ENCODE data around the gene ALPL.

ALPL gene

DNA sequence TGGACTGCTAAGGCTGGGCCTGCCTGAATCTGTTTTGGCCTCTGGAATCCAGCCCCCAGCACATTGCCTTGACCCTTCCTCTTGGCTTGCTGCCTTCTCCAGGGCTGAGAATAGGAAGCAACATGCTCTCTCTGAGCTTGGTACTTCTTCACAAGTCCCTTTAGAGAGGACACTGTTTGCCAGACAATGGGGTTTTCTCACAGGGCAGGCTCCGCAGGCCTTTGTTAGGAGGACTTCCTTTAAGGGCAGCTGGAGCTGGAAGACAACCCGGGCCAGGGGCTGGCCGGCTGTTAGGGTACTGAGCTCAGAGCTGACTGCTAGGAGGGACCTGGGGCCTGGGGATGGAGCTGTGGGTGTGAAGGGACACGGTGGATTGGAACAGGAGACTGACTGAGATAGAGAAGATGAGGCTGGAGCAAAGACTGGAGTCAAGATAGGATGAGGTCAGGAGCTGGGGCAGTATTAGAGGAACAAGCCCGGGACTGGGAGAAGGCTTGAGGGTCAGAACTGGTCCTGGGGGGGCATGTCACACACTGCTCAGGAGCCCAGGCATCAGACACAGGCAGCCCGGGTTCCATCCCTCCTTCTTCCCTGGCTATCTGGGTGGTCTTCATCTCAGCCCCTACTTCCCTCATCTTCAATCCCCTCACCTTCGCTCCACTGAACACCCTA, 5.4 kb upstream of the ALPL start:
- ChIA-PET CTCF (interaction anchor here (1.1 to 1.4 kb wide), 2 partner anchors 28 to 154 kb away, joined by 3 read pairs; no protein-coding TSS in a partner anchor), POLR2A (no interaction called here)
- DNase-seq (ENCODE audit: low read depth, low spot score), result no peak
- no peak overlapping the region for H3K4me3 ChIP-seq (ENCODE audit: low read depth, low read length)
- TF ChIP-seq, protein P1, sequence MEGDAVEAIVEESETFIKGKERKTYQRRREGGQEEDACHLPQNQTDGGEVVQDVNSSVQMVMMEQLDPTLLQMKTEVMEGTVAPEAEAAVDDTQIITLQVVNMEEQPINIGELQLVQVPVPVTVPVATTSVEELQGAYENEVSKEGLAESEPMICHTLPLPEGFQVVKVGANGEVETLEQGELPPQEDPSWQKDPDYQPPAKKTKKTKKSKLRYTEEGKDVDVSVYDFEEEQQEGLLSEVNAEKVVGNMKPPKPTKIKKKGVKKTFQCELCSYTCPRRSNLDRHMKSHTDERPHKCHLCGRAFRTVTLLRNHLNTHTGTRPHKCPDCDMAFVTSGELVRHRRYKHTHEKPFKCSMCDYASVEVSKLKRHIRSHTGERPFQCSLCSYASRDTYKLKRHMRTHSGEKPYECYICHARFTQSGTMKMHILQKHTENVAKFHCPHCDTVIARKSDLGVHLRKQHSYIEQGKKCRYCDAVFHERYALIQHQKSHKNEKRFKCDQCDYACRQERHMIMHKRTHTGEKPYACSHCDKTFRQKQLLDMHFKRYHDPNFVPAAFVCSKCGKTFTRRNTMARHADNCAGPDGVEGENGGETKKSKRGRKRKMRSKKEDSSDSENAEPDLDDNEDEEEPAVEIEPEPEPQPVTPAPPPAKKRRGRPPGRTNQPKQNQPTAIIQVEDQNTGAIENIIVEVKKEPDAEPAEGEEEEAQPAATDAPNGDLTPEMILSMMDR (IDR thresholded peaks at IDR 0.05; ENCODE audit: insufficient read depth, low read length, missing control alignments), result no peak

DNA sequence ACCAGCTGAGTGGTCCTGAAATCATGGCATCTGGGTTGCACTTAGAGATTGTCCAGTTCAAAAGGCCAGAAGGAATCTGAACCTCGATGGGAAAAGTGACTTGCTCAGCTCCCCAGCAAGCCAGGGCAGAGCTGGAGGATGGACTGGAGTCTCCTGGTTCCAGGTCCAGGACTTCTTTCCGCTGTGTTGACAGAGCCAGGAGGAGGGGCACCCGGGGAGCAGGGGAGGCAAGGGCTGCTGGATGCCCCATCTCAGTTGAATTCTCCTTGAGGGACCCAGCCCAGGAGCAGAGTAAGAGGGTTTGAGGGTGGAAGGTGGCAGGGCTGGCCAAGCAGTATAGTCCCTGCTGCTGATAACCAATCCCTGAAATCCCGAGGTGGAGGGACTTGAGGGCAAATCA, 2.4 kb upstream of the ALPL start:
- TF ChIP-seq, protein P1 (IDR thresholded peaks at IDR 0.05; ENCODE audit: insufficient read depth, low read length, missing control alignments), result no peak
- DNase-seq (ENCODE audit: low read depth, low spot score), result no peak
- ChIA-PET CTCF (interaction anchor here (0.8 to 4.9 kb wide), 7 partner anchors 11 to 272 kb away, joined by 3 to 21 read pairs (median 4); no protein-coding TSS in a partner anchor), POLR2A (no interaction called here)
- H3K4me3 ChIP-seq (ENCODE audit: low read depth, low read length), result no peak overlapping the region

DNA sequence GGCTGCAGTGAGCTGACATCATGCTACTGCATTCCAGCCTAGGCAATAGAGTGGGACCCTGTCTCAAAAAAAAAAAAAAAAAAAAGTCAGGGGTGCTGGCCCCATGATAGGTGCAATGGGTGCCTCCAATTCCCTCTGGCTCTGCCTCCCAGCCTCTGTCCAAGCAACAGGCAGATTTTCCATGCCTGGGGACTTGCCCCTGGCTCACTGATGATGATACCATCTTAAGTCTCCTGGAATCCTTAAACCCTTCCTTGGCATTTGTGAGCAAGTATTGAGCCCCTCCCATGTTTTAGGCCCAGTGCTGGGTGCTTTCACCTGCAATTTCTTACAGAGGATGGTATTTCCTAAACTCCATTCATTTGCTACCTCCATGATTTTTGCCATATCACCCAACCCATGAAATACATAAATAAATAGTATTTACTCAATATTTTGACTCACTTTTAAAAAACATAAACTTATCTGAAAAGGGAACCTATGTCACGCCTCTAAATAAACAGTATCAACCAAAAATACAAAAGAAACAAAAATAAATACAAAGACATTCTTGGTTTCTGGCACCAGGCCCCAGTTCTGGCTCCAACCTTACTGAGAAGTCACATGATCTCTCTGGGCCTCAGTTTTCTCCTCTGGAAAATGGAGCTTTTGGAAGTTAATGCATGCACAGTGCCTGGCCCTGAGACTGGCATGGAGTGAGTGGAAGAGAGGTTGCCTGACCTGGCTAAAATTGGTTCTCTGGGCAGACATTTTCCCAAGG, 1.5 kb upstream of the ALPL start:
- TF ChIP-seq, protein P1 (IDR thresholded peaks at IDR 0.05; ENCODE audit: insufficient read depth, low read length, missing control alignments), result no peak
- no peak overlapping the region for H3K4me3 ChIP-seq (ENCODE audit: low read depth, low read length)
- no peak for DNase-seq (ENCODE audit: low read depth, low spot score)
- ChIA-PET CTCF (interaction anchor here (1.2 to 7.2 kb wide), 8 partner anchors 8 to 152 kb away, joined by 3 to 40 read pairs (median 7); no protein-coding TSS in a partner anchor), POLR2A (no interaction called here)

DNA sequence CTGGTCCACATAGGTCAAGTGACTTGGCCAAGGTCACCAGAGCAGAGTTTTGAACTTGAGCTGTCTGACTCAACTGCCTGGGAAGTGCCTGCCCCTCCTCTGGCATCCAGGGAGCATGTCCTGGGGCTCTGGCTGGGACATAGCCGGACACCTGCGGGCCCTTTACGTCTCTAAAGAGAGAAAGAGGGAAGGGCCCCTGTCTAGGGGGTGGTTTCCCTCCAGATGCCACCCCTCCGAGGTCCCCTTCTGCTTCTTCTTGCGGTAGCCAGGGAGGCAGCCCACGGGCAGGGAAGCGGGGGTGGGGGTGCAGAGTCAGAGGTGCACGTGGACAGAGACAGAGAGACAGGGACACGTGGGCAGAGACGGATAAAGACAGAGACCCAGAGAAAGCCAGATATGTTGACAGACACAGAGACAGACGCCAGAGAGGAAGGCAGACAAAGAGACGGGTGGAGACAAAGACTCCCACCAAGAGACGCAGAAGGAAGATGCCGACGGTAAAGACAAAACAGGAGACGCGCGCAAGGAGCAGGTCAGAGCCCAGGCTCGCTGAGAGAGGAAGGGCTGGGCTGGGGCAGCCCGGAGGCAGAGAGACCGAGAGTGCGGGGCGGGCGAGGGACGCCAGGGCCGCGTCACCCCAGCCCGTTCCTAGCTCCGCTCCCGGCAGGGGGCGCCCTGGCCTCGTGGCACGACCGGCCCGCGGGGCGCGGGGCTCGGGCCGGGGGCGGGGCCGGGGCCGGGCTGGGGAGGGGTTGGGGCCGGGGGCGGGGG, 458 bp upstream of the ALPL start:
- no peak overlapping the region; the same call in 1 of the 2 replicates for H3K4me3 ChIP-seq (ENCODE audit: low read depth, low read length)
- DNase-seq (ENCODE audit: low read depth, low spot score), result no peak
- ChIA-PET POLR2A (no interaction called here), CTCF (interaction anchor here (1.0 to 7.2 kb wide), 15 partner anchors 8 to 65 kb away, joined by 3 to 40 read pairs (median 4); no protein-coding TSS in a partner anchor)
- TF ChIP-seq, protein P1 (IDR thresholded peaks at IDR 0.05; ENCODE audit: insufficient read depth, low read length, missing control alignments), result peak; percentile 76

DNA sequence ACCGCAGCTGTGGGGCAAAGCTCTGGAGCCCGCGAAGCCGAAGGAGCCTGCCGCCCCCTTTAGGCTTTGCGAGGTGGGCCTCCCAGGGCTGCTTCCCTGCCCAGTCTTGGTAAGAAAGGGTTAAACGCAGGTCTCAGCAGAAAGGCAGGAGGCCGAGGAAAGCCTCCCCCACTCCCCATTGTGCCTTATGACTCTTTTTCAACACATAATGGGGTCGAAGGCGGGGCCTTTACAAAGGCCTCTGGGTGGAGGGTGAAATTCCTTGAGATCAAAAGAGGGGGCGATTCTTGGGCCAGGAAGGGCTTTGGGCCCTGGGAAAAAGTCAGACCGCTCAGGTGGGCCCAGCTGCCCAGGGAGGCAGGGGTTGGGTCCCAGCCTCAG, 880 bp downstream of the ALPL start:
- DNase-seq (ENCODE audit: low read depth, low spot score), result no peak
- TF ChIP-seq, protein P1 (IDR thresholded peaks at IDR 0.05; ENCODE audit: insufficient read depth, low read length, missing control alignments), result no peak
- POLR2A ChIA-PET, result no interaction called here
- CTCF ChIA-PET, result interaction anchor here (1.0 to 7.2 kb wide), 14 partner anchors 8 to 141 kb away, joined by 3 to 40 read pairs (median 7); no protein-coding TSS in a partner anchor
- no peak overlapping the region for H3K4me3 ChIP-seq (ENCODE audit: low read depth, low read length)
